CD4-positive, alpha-beta T cell treated with Interferon alpha-2 for 1 hour (primary cell): ENCODE results near the gene CIC.
A peak's percentile ranks its signal among the peaks of the same experiment; 100 is the strongest.

Source experiments
- DNase-seq, 2 donors: peaks; one replicate each; pipeline ENCODE4 v3.0.0-alpha.2; 2020 to 2022

Gene CIC

DNA sequence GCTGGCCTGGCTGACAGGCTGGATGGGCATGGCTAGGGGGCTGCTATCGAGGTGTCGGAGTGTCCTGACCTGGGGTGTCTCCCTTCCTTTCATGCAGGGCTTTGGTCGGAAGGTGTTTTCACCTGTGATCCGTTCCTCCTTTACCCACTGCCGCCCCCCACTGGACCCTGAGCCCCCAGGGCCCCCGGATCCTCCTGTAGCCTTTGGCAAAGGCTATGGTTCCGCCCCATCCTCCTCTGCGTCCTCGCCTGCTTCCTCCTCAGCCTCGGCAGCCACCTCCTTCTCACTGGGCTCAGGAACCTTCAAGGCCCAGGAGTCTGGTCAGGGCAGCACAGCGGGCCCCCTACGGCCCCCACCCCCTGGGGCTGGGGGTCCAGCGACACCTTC lies 21.1 kb downstream of the CIC start:
- no peak for DNase-seq

DNA sequence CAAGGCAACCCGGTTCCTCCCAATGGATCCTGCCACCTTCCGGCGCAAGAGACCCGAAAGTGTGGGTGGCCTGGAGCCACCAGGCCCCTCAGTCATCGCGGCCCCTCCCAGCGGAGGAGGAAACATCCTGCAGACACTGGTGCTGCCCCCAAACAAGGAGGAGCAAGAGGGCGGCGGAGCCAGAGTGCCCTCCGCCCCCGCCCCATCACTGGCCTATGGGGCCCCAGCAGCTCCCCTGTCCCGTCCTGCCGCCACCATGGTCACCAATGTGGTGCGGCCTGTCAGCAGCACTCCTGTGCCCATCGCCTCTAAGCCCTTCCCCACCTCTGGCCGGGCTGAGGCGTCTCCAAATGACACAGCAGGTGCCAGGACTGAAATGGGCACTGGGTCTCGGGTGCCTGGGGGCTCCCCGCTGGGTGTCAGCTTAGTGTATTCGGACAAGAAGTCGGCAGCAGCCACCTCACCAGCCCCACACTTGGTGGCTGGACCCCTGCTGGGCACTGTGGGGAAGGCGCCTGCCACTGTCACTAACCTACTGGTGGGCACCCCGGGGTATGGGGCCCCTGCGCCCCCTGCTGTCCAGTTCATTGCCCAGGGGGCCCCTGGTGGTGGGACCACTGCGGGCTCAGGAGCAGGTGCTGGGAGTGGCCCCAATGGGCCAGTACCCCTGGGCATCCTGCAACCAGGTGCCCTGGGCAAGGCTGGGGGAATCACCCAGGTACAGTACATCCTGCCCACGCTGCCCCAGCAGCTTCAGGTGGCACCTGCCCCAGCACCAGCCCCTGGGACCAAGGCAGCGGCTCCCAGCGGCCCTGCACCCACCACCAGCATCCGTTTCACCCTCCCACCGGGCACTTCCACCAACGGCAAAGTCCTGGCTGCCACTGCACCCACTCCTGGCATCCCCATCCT lies 21.7 kb downstream of the CIC start:
- DNase-seq: peak; percentile 62 to 72

DNA sequence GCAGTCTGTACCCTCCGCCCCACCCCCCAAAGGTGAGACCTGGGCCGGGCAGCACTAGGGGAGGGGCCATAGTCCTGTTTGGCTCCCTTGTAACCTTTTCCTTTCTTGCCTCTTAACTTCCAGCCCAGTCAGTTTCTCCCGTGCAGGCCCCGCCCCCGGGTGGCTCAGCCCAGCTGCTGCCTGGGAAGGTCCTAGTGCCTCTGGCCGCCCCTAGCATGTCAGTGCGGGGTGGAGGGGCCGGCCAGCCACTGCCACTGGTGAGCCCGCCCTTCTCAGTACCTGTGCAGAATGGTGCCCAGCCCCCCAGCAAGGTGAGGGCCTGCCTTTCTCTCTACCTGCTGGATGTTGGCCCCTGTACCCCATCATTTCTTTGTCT lies 22.4 kb downstream of the CIC start:
- no peak for DNase-seq

DNA sequence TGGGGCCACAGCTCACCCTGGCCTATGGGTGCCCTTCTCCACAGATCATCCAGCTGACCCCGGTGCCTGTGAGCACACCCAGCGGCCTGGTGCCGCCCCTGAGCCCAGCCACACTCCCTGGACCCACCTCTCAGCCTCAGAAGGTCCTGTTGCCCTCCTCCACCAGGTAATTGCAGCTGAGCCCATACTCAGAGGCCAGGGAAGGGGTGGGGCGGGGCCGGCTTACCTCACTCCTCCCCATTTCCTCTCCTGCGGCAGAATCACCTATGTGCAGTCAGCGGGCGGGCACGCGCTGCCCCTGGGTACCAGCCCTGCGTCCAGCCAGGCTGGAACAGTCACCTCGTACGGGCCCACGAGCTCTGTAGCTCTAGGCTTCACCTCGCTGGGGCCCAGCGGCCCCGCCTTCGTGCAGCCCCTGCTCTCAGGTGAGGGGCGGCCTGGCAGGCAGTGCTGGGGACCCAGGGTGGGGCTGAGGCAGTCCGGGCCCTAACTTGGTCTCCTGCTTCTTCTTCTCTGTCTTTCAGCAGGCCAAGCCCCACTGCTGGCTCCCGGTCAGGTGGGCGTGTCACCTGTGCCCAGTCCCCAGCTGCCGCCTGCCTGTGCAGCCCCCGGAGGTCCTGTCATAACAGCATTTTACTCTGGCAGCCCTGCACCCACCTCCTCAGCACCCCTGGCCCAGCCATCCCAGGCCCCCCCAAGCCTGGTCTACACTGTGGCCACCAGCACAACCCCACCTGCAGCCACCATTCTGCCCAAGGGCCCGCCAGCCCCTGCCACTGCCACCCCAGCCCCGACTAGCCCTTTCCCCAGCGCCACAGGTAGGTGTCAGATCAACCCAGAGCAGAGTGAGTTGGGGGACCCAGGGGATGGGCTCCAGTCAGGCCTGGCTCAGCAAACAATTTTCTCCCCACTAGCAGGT lies 23.2 kb downstream of the CIC start:
- no peak for DNase-seq

DNA sequence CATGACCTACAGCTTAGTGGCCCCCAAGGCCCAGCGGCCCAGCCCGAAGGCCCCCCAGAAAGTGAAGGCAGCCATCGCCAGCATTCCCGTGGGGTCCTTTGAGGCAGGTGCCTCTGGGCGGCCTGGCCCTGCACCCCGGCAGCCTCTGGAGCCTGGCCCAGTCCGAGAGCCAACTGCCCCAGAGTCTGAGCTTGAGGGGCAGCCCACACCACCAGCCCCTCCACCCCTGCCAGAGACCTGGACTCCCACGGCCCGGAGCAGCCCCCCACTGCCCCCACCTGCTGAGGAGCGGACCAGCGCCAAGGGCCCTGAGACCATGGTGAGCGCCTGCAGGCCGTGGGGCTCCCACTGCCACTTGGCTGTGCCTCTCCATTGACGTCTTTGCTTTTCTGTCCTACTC lies 23.9 kb downstream of the CIC start:
- no peak for DNase-seq

DNA sequence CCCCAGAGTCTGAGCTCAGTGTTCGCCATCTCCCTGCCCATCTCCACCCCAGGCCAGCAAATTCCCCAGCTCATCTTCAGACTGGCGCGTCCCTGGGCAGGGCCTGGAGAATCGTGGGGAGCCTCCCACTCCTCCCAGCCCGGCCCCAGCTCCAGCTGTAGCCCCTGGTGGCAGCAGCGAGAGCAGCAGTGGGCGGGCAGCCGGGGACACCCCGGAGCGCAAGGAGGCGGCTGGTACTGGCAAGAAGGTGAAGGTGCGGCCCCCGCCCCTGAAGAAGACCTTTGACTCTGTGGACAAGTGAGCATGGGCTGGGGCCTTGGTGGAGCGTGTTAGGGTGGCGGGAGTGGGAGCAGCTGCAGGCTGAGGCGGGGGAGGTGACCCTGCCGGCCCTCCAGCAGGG lies 24.5 kb downstream of the CIC start:
- DNase-seq: no peak

- DNase-seq: no peak
Observed at GRCh38 chr19:42293948-42294347, 24.9 kb downstream of the CIC start.

GRCh38 chr19:42294471-42295137 lies 25.6 kb downstream of the CIC start:
- DNase-seq: no peak

GRCh38 chr19:42295342-42295741 lies 26.3 kb downstream of the CIC start:
- no peak for DNase-seq

DNA sequence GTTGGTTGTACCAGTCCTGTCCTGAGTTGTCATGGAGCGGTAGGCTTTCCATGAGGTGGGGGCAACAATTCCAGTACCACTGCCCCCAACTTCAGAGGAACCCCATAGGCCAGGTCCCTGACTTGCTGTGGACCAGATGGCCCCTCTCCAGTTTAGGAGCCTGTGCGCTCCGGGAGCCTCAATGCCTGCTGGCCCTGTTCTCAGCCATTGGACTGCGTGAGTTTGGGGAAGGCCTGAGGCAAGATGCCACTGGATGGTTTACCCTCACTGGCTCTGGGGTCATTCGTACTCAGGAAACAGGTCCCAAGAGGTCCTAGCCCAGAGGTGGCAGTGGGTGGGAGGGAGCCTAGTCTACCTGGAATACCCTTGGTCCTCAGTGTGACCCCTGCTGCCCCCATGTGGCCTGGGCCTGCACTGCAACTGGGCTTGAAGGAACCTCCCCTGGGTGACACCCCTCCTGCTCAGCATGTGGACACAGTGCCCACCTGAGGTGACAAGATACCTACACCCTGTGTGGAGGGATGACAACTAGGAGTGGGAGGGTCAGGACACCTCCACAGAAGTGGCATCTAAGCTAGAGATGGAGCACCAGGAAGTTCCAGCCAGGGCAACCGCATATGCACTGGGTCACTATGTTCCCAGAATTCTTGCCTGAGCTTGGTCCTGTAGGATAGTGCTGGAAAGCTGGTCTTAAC lies 26.9 kb downstream of the CIC start:
- DNase-seq: peak; percentile 86 to 90

- no peak for DNase-seq
Observed at GRCh38 chr19:42297039-42297438, 28.0 kb downstream of the CIC start.

DNA sequence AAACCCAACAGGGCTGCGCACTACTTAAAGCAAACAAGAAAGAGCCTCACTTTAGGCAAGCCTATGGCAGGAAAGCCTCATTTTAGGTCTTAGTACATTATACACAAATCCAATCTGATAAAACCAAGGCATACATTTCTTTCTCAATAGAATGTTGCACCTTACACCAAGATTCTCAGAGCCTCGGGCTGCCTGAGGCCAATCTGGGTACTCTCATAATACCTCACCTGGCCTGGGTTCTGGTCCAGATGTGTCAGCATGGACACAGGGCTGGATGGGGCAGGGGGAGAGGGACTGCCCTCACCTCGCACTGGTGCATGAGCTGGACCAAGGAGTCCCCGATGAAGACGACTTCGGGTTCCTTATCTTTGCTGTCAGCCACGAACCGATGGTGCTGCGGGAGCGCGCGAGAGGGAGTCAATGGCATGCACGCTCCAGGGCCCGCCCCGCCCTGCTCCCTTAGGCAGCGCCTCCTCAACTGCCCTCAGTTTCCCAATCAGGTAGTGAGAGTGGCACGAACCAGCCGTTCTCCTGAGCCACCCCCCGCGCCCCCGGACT lies 32.7 kb downstream of the CIC start, which contains the start of gene PRR19:
PRR19 (plus strand) TSS at position 487 of the 558 bp plus-strand sequence. CDS start 7,453 bp downstream, outside the sequence.
- DNase-seq: no peak

- DNase-seq: no peak
Observed at GRCh38 chr19:42303101-42303464, 34.0 kb downstream of the CIC start.

- no peak for DNase-seq
Observed at GRCh38 chr19:42303876-42304275, 34.8 kb downstream of the CIC start.

GRCh38 chr19:42306646-42307045 lies 37.6 kb downstream of the CIC start:
- DNase-seq: peak in 1 of 2 donors; percentile 46

DNA sequence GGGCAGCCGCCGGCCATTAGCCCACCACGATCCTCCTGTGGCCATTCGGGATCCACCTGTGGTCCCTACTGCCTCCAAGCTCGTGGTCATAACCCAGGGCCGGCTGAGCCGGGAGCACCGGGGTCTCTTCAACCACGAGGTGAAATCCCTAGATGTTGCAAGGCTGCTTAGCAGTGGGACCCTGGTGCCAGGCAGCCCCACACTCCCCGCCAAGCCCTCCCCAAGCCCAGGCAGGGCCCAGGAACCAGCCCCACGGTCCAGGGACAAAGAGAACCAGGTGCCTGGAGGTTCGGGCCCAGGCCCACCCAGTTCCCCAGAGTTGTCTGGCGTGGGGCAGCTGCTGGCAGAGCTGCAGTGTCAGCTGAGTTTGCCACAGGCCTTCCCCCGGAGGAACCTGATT lies 40.6 kb downstream of the CIC start:
- DNase-seq: no peak

DNA sequence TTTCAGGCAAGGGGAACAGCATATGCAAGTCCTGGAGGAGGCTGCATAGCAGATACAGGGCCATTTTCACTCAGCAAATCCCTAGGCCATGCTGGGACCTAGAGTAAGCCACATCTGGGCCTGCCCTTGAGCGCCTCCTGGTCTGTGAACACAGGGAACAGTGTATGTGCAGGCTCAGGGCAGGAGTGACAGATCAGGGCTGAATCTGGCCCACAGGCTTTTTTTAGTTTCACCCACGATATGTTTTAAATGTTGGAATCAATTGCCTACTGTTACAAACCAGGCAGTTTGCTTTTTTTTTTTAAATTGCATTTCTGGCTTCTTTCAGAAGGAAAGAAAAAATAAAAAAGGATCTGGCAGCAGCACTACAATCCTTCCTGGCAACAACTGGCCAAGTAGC lies 42.6 kb downstream of the CIC start:
- DNase-seq: no peak

DNA sequence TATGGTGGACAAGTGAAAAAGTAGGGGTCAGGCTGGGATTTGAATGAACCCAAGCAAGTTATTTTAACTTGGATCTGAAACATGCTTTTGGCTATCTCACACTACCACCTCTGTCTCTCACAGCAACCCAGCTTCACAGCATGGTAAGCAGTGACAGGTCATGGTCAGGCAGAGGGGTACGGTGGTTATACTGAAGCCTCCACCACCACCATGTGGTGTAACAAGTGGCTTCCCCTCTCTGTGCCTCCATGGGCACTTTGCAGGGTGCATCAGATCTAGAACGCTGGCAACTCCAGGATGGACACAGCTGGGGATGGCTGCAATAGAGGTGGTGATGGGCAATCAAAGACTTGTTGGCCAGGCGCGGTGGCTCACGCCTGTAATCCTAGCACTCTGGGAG lies 43.3 kb downstream of the CIC start:
- DNase-seq: no peak

DNA sequence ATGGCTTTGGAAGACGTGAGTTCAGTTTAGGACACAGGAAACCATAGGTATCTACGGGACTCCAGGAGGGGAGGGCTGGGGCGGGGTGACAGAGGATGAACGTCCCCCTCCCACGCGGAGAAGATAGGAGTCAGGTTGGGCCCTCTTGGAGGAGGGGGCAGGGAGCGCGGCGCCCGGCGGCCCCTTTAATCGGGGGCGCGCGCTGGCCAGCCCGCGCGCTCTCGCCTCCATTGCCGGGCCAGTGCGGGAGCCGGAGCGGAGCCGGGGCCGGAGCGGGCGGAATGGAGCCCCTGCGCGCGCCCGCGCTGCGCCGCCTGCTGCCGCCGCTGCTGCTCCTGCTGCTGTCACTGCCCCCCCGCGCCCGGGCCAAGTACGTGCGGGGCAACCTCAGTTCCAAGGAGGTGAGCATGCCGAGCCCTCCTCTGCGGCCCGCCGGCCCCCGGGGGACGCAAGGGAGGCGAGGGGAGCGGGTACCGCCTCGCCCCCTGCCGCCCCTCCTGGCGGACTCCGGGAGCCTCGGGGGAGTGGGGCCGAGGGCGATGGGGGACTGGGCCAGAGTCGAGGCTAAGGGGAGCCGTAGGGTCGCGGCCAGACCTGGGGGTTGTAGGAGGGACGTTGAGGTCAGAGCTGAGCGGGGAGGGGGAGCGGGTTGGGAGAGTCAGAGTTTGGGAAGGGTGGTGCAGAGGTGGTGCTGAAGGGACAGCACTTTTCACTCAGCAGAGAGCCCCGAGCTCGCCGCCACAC lies 44.2 kb downstream of the CIC start, which contains the start of gene TMEM145:
TMEM145 (plus strand) TSS at position 214 of the 744 bp plus-strand sequence; CDS start at position 282, 68 bp downstream.
- DNase-seq: peak in 1 of 2 donors; percentile 37

DNA sequence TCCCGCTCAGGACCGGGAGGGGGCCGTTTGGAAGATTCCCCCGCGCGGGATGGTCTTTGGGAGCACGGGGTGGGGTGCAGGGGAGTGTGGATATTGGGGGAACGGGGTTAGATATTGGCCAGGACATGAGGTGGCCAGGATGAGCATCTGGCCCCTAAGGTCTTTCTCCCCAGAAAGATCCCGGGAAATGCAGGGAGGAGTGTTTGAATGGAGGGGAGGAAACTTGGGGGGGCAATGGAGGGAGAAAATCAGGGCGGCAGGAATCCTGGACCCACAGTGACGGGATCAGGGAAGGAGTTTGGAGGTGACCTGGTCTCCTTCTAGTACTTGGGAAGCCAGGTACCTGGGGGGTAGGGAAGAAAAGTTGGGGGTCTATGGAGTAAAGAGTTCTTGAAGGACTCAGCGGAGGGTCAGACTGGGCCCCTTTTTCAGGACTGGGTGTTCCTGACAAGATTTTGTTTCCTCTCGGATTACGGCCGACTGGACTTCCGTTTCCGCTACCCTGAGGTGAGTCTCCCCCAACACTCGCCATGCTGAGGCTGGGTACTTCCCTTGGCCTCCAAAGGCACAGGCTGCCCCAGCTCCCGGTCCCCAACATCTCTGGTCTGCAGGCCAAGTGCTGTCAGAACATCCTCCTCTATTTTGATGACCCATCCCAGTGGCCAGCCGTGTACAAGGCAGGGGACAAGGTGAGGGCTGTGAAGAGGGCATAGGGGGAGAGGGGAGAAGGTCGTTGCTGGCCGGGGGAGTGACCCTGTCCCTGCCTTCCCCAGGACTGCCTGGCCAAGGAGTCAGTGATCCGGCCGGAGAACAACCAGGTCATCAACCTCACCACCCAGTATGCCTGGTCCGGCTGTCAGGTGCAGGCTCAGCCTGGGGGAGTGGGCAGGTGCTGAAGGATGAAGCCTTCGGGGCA lies 45.0 kb downstream of the CIC start:
- no peak for DNase-seq
